Measurements from ENCODE around the gene ANKRD10. TPM values are rescaled to one million over a fixed set of nuclear protein-coding genes. Genes with fewer than 3 reads are reported as not detected.

Gene ANKRD10
- total and polyA plus RNA-seq, 2 of the 8 experiments (the other 6 are each of a cell fraction or from before 2014, with no cell fraction given) = 146 to 218 TPM

DNA sequence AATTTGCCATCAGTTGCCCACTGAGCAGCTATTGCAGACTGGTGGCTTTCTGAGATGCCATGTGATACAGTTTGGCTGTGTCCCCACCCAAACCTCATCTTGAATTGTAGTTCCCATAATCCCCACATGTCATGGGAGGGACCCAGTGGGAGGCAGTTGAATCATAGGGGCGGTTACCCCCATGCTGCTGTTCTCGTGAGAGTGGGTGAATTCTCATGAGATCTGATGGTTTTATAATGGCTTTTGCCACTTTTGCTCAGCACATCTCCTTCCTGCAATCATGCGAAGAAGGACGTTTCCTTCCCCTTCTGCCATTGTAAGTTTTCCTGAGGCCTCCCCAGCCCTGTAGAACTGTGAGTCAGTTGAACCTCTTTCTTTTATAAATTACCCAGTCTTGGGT lies 34.8 kb upstream of the ANKRD10 start:
- WGBS, 2 experiments (ENCODE audit: extremely low coverage in 1 of 2, insufficient coverage in 1 of 2, insufficient read length in 1 of 2, insufficient replicate concordance in 2 of 2, low coverage in 1 of 2, low lambda C conversion rate in 2 of 2, missing lambda C conversion rate in 1 of 2) = 95% methylated on average over 4 of the region's 4 CpGs; no CpG with 5 or more reads in 1 of the 2 experiments
- no peak for TF ChIP-seq CBX8 (IDR thresholded peaks at IDR 0.05; ENCODE audit: borderline replicate concordance, low read depth, low read length)
- no peak for TF ChIP-seq SUZ12 (IDR thresholded peaks at IDR 0.05; ENCODE audit: low read length)
- TF ChIP-seq, protein P1, sequence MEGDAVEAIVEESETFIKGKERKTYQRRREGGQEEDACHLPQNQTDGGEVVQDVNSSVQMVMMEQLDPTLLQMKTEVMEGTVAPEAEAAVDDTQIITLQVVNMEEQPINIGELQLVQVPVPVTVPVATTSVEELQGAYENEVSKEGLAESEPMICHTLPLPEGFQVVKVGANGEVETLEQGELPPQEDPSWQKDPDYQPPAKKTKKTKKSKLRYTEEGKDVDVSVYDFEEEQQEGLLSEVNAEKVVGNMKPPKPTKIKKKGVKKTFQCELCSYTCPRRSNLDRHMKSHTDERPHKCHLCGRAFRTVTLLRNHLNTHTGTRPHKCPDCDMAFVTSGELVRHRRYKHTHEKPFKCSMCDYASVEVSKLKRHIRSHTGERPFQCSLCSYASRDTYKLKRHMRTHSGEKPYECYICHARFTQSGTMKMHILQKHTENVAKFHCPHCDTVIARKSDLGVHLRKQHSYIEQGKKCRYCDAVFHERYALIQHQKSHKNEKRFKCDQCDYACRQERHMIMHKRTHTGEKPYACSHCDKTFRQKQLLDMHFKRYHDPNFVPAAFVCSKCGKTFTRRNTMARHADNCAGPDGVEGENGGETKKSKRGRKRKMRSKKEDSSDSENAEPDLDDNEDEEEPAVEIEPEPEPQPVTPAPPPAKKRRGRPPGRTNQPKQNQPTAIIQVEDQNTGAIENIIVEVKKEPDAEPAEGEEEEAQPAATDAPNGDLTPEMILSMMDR (IDR thresholded peaks at IDR 0.05; ENCODE audit: control extremely low read depth in 1 of 3, insufficient read depth in 1 of 3, low read depth in 1 of 3, low read length in 3 of 3) = no peak
- TF ChIP-seq CTBP2 (IDR thresholded peaks at IDR 0.05; ENCODE audit: borderline replicate concordance, insufficient read depth, insufficient read length, low read length) = no peak
- no peak for TF ChIP-seq RBBP5 (IDR thresholded peaks at IDR 0.05; ENCODE audit: borderline replicate concordance, low read depth, low read length)
- no peak for TF ChIP-seq POLR2AphosphoS5 (IDR thresholded peaks at IDR 0.05; ENCODE audit: low read depth, low read length)
- TF ChIP-seq EZH2 (IDR thresholded peaks at IDR 0.05; ENCODE audit: low read depth, low read length, severe bottlenecking) = no peak
- TF ChIP-seq HDAC6 (IDR thresholded peaks at IDR 0.05; ENCODE audit: low read depth, low read length) = no peak
- no peak for TF ChIP-seq TAF7 (optimal IDR thresholded peaks at IDR 0.05; ENCODE audit: borderline replicate concordance, low read depth, low read length)
- no peak for TF ChIP-seq CHD1 (IDR thresholded peaks at IDR 0.05; ENCODE audit: low read depth, low read length)
- no peak for TF ChIP-seq RAD21 (IDR thresholded peaks at IDR 0.05 in 1 of 2, conservative IDR thresholded peaks at IDR 0.05 in 1 of 2; ENCODE audit: low read depth in 2 of 2, low read length in 2 of 2)

More for the DNA sequence above, 34.8 kb upstream of the ANKRD10 start:
- Histone ChIP-seq H3K23ac (ENCODE audit: insufficient read length) (no peak overlapping the region), H4K5ac (ENCODE audit: insufficient read length, low read depth, low read length) (no peak overlapping the region), H3K4me2 (ENCODE audit: insufficient read depth in 1 of 2, low read depth in 2 of 2, low read length in 2 of 2) (no peak overlapping the region), H2BK12ac (ENCODE audit: low read depth, low read length) (no peak overlapping the region), H3K36me3 (ENCODE audit: control insufficient read depth in 2 of 4, insufficient read depth in 4 of 4, low read length in 3 of 4) (no peaks in the 10 kb centered on the region), H3K23me2 (ENCODE audit: low read depth, low read length) (peaks cover 2% of the 10 kb centered on the region; the same call in 1 of the 2 replicates), H3K14ac (ENCODE audit: insufficient read length) (no peak overlapping the region), H3K79me1 (ENCODE audit: low read depth, low read length) (no peaks in the 10 kb centered on the region), H3K79me2 (ENCODE audit: control insufficient read depth in 1 of 2, insufficient read depth in 2 of 2, low read length in 2 of 2) (no peaks in the 10 kb centered on the region), H3K4me1 (replicated peaks in 1 of 4; ENCODE audit: control insufficient read depth in 3 of 4, insufficient read depth in 4 of 4, low read length in 3 of 4) (no peaks in the 10 kb centered on the region), H3K56ac (replicated peaks; ENCODE audit: insufficient read length, low read depth, low read length) (no peak overlapping the region), H4K8ac (ENCODE audit: extremely low read depth, insufficient read depth, low read length) (no peak overlapping the region), H2BK120ac (replicated peaks; ENCODE audit: low read depth, low read length) (no peak overlapping the region), H3K9ac (replicated peaks in 1 of 4; ENCODE audit: extremely low read depth in 1 of 4, low read depth in 3 of 4, low read length in 3 of 4) (no peak overlapping the region), H3K18ac (ENCODE audit: extremely low read depth, low read length) (no peak overlapping the region), H3K4me3 (ENCODE audit: extremely low read depth in 1 of 4, insufficient read depth in 2 of 4, low read depth in 3 of 4, low read length in 4 of 4) (no peak overlapping the region), H2AK5ac (ENCODE audit: low read depth, low read length) (no peak overlapping the region), H3K4ac (replicated peaks; ENCODE audit: insufficient read length, low read depth, low read length) (no peak overlapping the region), H2AFZ (ENCODE audit: low read length) (no peak overlapping the region), H2BK5ac (ENCODE audit: low read depth, low read length) (no peak overlapping the region), H4K20me1 (replicated peaks in 1 of 2; ENCODE audit: control insufficient read depth in 1 of 2, insufficient read depth in 2 of 2, low read length in 2 of 2) (peaks cover 0 to 1% of the 10 kb centered on the region in 2 experiments), H3K27me3 (replicated peaks in 1 of 4; ENCODE audit: control insufficient read depth in 3 of 4, extremely low read depth in 1 of 4, insufficient read depth in 3 of 4, low read length in 3 of 4) (no peaks in the 10 kb centered on the region), H3K9me3 (ENCODE audit: insufficient read depth in 2 of 2, low read depth in 1 of 2, low read length in 1 of 2) (no peaks in the 10 kb centered on the region), H2BK20ac (ENCODE audit: low read length) (no peak overlapping the region), H3K27ac (ENCODE audit: low read depth, low read length) (no peak overlapping the region), H4K91ac (replicated peaks; ENCODE audit: insufficient read length, low read length) (no peak overlapping the region), H2BK15ac (ENCODE audit: low read length) (no peak overlapping the region)
- DNase-seq (ENCODE audit: low read depth in 1 of 2, low spot score in 2 of 2) = no peak
- no peak for FAIRE-seq
- CTCF ChIA-PET (ENCODE audit: partially characterized antibody) = interaction anchor here (0.6 to 1.7 kb wide), 4 partner anchors 8 to 274 kb away, joined by 3 to 7 read pairs (median 4); no protein-coding TSS in a partner anchor
- POLR2A ChIA-PET (ENCODE audit: partially characterized antibody) = no interaction called here

Data from H1 (cell line).